A549 (cell line): ENCODE measurements around the gene PRSS27. TPM values are rescaled to one million over a fixed set of nuclear protein-coding genes. Genes with fewer than 3 reads are reported as not detected.
"Not testable (repeated sequence)": the region's sequence is repeated elsewhere in the genome, so short reads cannot be mapped to it uniquely, and the experiment has no call there.

Experiments
- ATAC-seq, 2 experiments: fragments of 200-7000 bp in 1 of 2; fragments of >200 bp in 1 of 2; cut with Nextera tagmentation in 1 of 2; cut with Tn5 transposase in 1 of 2; 3 replicates each; pipeline versions ENCODE4 v1.8.0 to v1.9.1; 2018 to 2020; ENCODE audit warnings: mild to moderate bottlenecking in 1 of 2, moderate library complexity in 1 of 2
- CTCF ChIA-PET: fragments of 300-600 bp; sonication (Branson Sonifier 250); formaldehyde crosslinking; extraction: SDS; loops from one replicate; lab custom pipeline; 2021; ENCODE audit warnings: antibody characterized with exemption, inconsistent platforms; lab: Yijun Ruan, JAX
- POLR2A ChIA-PET: fragments of 350-600 bp; formaldehyde crosslinking; extraction: SDS; loops from one replicate; lab custom pipeline; 2021; ENCODE audit warnings: antibody characterized with exemption, inconsistent platforms; lab: Yijun Ruan, JAX
- DNase-seq, 2 experiments: peaks; one replicate each; pipeline versions ENCODE4 v3.0.0 to v3.0.0-alpha.2; 2011 to 2016; ENCODE audit warnings: low read depth in 1 of 2, low spot score in 1 of 2
- FAIRE-seq: peaks from 2 replicates; lab custom pipeline; 2011; peaks lifted over from hg19 to GRCh38; lab: Jason Lieb, UNC
- H3K27ac ChIP-seq, 2 experiments: fragments of >200 bp; sonication (Bioruptor Twin); formaldehyde crosslinking; 3 replicates each; pipeline ENCODE4 v1.5.1; 2016 to 2017
- H3K4me1 ChIP-seq: fragments of >200 bp; sonication (Bioruptor Twin); formaldehyde crosslinking; 3 replicates; pipeline ENCODE4 v1.6.1; 2016
- H3K4me2 ChIP-seq: fragments of >200 bp; sonication (Bioruptor Twin); formaldehyde crosslinking; 3 replicates; pipeline ENCODE4 v1.6.1; 2016
- H3K4me3 ChIP-seq: fragments of >200 bp; sonication (Bioruptor Twin); formaldehyde crosslinking; 3 replicates; pipeline ENCODE4 v1.5.1; 2016
- H3K9me3 ChIP-seq: fragments of >200 bp; sonication (Bioruptor Twin); formaldehyde crosslinking; 3 replicates; pipeline ENCODE4 v1.6.1; 2016
- CHD2 ChIP-seq: fragments of 150-350 bp; IDR thresholded peaks from 2 replicates; pipeline ENCODE4 v1.6.1; 2014; ENCODE audit warnings: low read length; ENCODE audit not compliant: partially characterized antibody
- EHMT2 ChIP-seq: fragments of 200-600 bp; sonication (generic); IDR thresholded peaks from 2 replicates; pipeline ENCODE4 v1.6.1; 2016; ENCODE audit warnings: antibody characterized with exemption, low read depth, mild to moderate bottlenecking, moderate library complexity
- FOSB ChIP-seq: fragments of 250-450 bp; sonication (Bioruptor Pico); IDR thresholded peaks from 2 replicates; pipeline ENCODE4 v1.5.0; 2020; ENCODE audit warnings: mild to moderate bottlenecking, moderate library complexity
- FOXS1 ChIP-seq: fragments of 250-450 bp; sonication (Bioruptor Pico); IDR thresholded peaks from 2 replicates; pipeline ENCODE4 v1.5.0; 2020; ENCODE audit warnings: mild to moderate bottlenecking, moderate library complexity
- HDAC2 ChIP-seq: fragments of 200-600 bp; sonication (generic); IDR thresholded peaks from 2 replicates; pipeline ENCODE4 v1.6.1; 2016
- HEYL ChIP-seq: fragments of 250-450 bp; sonication (Bioruptor Pico); IDR thresholded peaks from 2 replicates; pipeline ENCODE4 v1.8.0; 2021; ENCODE audit warnings: mild to moderate bottlenecking, moderate library complexity
- JUNB ChIP-seq: fragments of >200 bp; sonication (Bioruptor Twin); formaldehyde crosslinking; IDR thresholded peaks from 2 replicates; pipeline ENCODE4 v1.6.1; 2016
- KDM1A ChIP-seq: fragments of 200-600 bp; sonication (generic); IDR thresholded peaks from 2 replicates; pipeline ENCODE4 v1.6.1; 2016; ENCODE audit warnings: low read depth, mild to moderate bottlenecking
- MAFK ChIP-seq: fragments of 450-650 bp; IDR thresholded peaks from 2 replicates; pipeline ENCODE4 v1.6.1; 2014; ENCODE audit not compliant: partially characterized antibody
- PHF8 ChIP-seq: fragments of 200-600 bp; sonication (generic); IDR thresholded peaks from 2 replicates; pipeline ENCODE4 v1.6.1; 2016; ENCODE audit warnings: low read depth, mild to moderate bottlenecking, antibody characterized with exemption, moderate library complexity, borderline replicate concordance
- POLR2A ChIP-seq: IDR thresholded peaks from 2 replicates; pipeline ENCODE4 v1.6.1; 2012; ENCODE audit warnings: mild to moderate bottlenecking, low read length
- RFX5 ChIP-seq: fragments of 450-650 bp; IDR thresholded peaks from 2 replicates; pipeline ENCODE4 v1.7.1; 2014; ENCODE audit warnings: antibody characterized with exemption, mild to moderate bottlenecking, moderate library complexity
- RNF2 ChIP-seq: fragments of 200-600 bp; sonication (generic); IDR thresholded peaks from 2 replicates; pipeline ENCODE4 v1.6.1; 2016; ENCODE audit warnings: low read depth, mild to moderate bottlenecking, antibody characterized with exemption, moderate library complexity, borderline replicate concordance
- ZC3H11A ChIP-seq: fragments of 450-650 bp; IDR thresholded peaks from 2 replicates; pipeline ENCODE4 v1.6.1; 2014; ENCODE audit warnings: antibody characterized with exemption, mild to moderate bottlenecking
- ZFP36 ChIP-seq: fragments of 450-650 bp; IDR thresholded peaks from 2 replicates; pipeline ENCODE4 v1.6.1; 2014; ENCODE audit warnings: borderline replicate concordance; ENCODE audit not compliant: partially characterized antibody
- ZSCAN20 ChIP-seq: fragments of 250-450 bp; sonication (Bioruptor Pico); IDR thresholded peaks from 2 replicates; pipeline ENCODE4 v1.8.0; 2022; ENCODE audit warnings: mild to moderate bottlenecking, moderate library complexity
- WGBS: methylation state at CpG from one replicate; pipeline ENCODE4 v1.1.6; 2017; ENCODE audit errors: missing lambda C conversion rate; 5-methylcytosine and 5-hydroxymethylcytosine counted together
- polyA plus RNA-seq, 4 experiments: library from polyadenylated mRNA; depleted of rRNA in 3 of 4; stranded (reverse); fragments of >200 nt; fragmentation: RNase III in 1 of 4; extraction: RNeasy Plus Mini Kit Qiagen cat#74134 plus additional on column Dnase treatment in 1 of 4; gene quantifications; 2 replicates in 3 of 4; 3 replicates in 1 of 4; pipeline ENCODE4 v1.2.3, GENCODE V29; 2011 to 2017
- TF ChIP-seq, protein P1 (sequence below): fragments of >200 bp; sonication (Bioruptor Twin); formaldehyde crosslinking; IDR thresholded peaks from 2 replicates; pipeline ENCODE4 v1.6.1; 2016
- TF ChIP-seq, protein P2 (sequence below): fragments of >200 bp; sonication (Bioruptor Twin); formaldehyde crosslinking; IDR thresholded peaks from 3 replicates; pipeline ENCODE4 v1.6.1; 2016
- TF ChIP-seq, protein P3 (sequence below): fragments of >200 bp; sonication (Bioruptor Twin); formaldehyde crosslinking; IDR thresholded peaks from 3 replicates; pipeline ENCODE4 v1.5.1; 2016
- TF ChIP-seq, protein P4 (sequence below): IDR thresholded peaks from 2 replicates; pipeline ENCODE4 v1.6.1; 2012

The PRSS27 gene
- polyA plus RNA-seq, 2 of the 4 experiments (the other 2 are of a cell fraction), result 1.00 to 1.2 TPM

DNA sequence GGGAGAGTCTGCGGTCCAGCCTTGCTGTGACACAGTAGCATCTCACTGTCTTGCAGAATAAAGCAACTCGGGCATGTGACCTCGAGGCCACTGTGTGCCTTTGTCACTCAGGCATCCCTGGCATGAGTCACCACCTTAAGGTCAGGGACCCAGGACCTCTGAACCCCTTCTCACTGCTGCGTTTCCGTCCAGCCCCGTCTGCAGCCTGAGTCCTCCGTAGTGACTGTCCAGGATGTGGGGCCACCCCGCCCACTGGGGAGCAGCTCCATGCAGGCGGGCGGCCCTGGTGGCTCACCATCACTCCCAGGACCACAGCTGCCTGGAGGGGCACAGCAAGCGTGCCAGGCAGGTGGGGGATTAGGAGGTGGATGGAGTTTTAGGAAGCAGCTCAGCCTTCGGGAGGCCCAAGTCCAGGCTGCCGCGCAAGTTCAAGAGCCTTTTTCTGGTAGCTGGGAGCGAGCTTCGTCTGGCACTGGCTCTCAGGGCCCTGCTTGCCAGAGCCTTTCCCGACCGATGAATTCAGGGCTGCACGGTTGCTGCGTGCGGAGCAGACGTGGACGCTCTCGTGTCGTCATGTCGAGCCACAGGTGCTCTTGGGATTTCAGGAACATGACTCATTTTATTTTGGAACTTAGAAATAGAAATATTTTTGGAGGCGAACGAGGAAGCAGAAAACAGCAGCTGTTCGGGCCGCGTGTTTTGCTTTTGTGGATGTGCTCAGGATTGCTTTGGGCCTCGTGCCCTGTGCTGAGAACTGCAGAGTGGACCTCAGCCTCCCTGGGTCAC lies 20.9 kb downstream of the PRSS27 start:
- Histone ChIP-seq H3K27ac (no peak overlapping the region), H3K4me3 (no peak overlapping the region), H3K9me3 (no peaks in the 10 kb centered on the region), H3K4me2 (no peak overlapping the region), H3K4me1 (no peaks in the 10 kb centered on the region)
- DNase-seq (no peak), FAIRE-seq (no peak), ATAC-seq (no peak)
- CTCF ChIA-PET, result interaction anchor here (0.7 to 1.3 kb wide), 4 partner anchors 16 to 181 kb away, joined by 3 read pairs; partner anchors contain the start of genes KCTD5 and PRSS27
- TF ChIP-seq, protein P1, sequence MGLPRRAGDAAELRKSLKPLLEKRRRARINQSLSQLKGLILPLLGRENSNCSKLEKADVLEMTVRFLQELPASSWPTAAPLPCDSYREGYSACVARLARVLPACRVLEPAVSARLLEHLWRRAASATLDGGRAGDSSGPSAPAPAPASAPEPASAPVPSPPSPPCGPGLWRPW, result no peak
- TF ChIP-seq KDM1A (no peak), ZSCAN20 (no peak)
- POLR2A ChIA-PET, result no interaction called here
- WGBS, result 89% methylated on average over 32 of the region's 32 CpGs

DNA sequence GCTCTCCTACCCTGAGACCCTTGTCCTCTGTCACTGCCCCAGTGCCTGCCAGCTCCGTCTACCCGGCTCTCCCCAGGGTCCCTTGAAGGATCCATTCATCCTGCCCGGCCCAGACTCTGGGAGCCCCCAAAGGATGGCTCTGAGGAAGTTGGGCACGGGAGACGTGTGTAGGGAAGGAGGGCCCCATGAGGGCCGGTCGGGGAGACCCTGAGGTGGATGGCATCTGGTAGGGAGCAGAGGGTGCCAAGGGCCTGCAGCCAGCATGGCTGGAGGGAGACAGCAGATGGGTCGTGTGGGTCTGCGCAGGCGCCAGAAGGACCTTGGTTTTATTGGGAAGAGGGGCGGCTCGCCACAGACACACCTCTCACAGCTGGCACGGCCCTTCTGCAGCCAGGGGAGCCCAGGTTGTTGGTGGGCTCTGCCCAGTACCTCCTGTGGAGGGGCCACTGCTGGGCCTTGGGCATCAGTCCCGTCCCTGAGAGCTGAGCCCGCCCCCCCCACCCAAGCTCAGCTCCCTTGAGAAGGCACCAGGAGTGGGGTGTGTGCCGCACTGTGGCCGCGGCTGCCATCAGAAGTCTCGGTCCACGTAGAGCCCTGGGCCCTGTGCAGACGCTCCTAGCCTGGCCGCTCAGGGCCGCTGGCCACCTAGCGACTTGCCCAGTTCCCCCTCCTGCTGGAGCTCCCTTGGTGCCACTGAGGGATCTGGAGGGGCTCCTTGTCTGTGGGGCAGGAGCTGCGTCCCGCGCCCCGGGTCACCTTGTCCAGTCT lies 21.7 kb downstream of the PRSS27 start:
- POLR2A ChIA-PET, result no interaction called here

DNA sequence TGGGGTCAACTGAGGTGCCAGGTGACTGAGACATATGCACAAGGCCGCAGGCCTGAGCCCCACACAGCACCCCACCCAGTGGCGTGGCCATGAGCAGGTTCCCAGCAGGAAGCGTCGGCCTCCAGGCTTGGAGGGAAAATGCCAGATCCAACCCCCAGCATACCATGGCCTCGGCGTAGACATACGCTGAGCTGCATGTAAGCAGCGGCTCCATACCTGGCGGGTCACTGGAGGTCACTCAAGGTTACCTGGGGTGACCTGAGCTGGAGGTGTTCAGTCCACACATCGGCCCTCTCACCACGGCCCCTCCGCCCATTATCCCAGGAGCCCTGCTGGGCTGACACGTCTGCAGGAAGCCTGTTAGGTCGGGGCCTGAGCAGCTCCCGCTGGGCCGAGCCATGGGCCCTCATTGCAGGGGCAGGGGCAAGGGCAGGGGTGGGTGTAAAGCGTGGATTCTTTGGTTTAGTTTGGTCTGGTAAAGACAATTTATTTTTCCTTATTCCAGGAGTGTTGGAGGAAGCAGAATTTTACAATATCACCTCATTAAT lies 22.5 kb downstream of the PRSS27 start:
- Histone ChIP-seq H3K4me3 (no peak overlapping the region), H3K27ac (no peak overlapping the region), H3K4me1 (no peaks in the 10 kb centered on the region), H3K4me2 (no peak overlapping the region), H3K9me3 (no peaks in the 10 kb centered on the region)
- FAIRE-seq (no peak), DNase-seq (no peak), ATAC-seq (no peak)
- CTCF ChIA-PET, result interaction anchor here (1.3 kb wide), 1 partner anchor 170 kb away, joined by 3 read pairs; no protein-coding TSS in a partner anchor
- TF ChIP-seq, protein P2, sequence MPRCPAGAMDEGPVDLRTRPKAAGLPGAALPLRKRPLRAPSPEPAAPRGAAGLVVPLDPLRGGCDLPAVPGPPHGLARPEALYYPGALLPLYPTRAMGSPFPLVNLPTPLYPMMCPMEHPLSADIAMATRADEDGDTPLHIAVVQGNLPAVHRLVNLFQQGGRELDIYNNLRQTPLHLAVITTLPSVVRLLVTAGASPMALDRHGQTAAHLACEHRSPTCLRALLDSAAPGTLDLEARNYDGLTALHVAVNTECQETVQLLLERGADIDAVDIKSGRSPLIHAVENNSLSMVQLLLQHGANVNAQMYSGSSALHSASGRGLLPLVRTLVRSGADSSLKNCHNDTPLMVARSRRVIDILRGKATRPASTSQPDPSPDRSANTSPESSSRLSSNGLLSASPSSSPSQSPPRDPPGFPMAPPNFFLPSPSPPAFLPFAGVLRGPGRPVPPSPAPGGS, result no peak
- TF ChIP-seq, protein P1, result no peak
- TF ChIP-seq, protein P3, sequence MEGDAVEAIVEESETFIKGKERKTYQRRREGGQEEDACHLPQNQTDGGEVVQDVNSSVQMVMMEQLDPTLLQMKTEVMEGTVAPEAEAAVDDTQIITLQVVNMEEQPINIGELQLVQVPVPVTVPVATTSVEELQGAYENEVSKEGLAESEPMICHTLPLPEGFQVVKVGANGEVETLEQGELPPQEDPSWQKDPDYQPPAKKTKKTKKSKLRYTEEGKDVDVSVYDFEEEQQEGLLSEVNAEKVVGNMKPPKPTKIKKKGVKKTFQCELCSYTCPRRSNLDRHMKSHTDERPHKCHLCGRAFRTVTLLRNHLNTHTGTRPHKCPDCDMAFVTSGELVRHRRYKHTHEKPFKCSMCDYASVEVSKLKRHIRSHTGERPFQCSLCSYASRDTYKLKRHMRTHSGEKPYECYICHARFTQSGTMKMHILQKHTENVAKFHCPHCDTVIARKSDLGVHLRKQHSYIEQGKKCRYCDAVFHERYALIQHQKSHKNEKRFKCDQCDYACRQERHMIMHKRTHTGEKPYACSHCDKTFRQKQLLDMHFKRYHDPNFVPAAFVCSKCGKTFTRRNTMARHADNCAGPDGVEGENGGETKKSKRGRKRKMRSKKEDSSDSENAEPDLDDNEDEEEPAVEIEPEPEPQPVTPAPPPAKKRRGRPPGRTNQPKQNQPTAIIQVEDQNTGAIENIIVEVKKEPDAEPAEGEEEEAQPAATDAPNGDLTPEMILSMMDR, result no peak
- TF ChIP-seq EHMT2 (no peak), JUNB (no peak), RFX5 (no peak), ZC3H11A (no peak), ZSCAN20 (no peak), POLR2A (no peak)
- 97% methylated on average over 13 of the region's 17 CpGs for WGBS
- POLR2A ChIA-PET, result no interaction called here

More for the DNA sequence above, 21.7 kb downstream of the PRSS27 start:
- H3K4me1 ChIP-seq, result no peaks in the 10 kb centered on the region
- ATAC-seq, result no peak
- FAIRE-seq, result no peak
- no peak overlapping the region for H3K4me3 ChIP-seq
- H3K27ac ChIP-seq, result no peak overlapping the region
- TF ChIP-seq CHD2 (no peak), FOXS1 (CRISPR knock-in tag) (no peak), ZSCAN20 (no peak), PHF8 (no peak), ZFP36 (no peak), MAFK (no peak), FOSB (CRISPR knock-in tag) (no peak), HEYL (CRISPR knock-in tag) (no peak), HDAC2 (no peak), RNF2 (no peak)
- TF ChIP-seq, protein P4, sequence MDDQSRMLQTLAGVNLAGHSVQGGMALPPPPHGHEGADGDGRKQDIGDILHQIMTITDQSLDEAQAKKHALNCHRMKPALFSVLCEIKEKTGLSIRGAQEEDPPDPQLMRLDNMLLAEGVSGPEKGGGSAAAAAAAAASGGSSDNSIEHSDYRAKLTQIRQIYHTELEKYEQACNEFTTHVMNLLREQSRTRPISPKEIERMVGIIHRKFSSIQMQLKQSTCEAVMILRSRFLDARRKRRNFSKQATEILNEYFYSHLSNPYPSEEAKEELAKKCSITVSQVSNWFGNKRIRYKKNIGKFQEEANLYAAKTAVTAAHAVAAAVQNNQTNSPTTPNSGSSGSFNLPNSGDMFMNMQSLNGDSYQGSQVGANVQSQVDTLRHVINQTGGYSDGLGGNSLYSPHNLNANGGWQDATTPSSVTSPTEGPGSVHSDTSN, result no peak
- CTCF ChIA-PET, result interaction anchor here (1.1 to 1.3 kb wide), 2 partner anchors 22 to 170 kb away, joined by 3 read pairs; partner anchors contain the start of gene PRSS27
- 97% methylated on average over 19 of the region's 28 CpGs for WGBS
- no peak for DNase-seq
- no peak overlapping the region for H3K4me2 ChIP-seq
- no peaks in the 10 kb centered on the region for H3K9me3 ChIP-seq

DNA sequence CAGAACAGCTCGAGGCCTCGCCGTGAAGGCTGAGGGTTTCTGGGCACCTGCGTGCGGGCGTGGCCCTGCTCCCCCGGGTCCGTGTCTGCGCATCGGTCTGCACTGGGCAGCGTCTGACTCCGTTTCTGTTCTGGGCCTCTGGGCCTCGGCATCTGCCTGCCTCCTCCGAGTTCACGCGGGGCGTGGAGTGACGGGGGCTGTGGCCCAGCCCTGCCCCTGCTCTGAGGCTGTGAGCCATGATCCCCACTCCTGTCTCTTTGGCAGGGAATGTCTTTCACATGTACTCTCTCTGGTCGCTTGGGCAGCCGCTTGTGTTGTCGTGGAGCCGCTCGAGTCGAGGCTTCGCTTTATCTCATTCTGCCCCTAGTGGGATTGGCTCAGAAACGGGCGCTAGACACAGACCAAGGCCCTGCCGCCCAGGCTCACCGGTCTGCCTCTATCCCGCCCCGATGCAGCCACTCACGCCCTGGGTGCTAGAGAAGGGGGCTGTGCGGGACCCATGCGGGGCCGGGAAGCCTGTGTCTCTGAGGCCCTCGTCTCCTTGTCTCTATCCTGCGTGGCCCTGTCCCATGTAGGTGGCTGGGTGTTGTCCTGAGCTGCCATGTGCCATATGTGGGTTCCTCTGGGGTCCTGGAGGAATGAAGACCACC lies 23.3 kb downstream of the PRSS27 start:
- H3K4me1 ChIP-seq, POLR2A ChIA-PET, H3K4me3 ChIP-seq, H3K4me2 ChIP-seq, FAIRE-seq, DNase-seq, CTCF ChIA-PET, H3K27ac ChIP-seq, H3K9me3 ChIP-seq, ATAC-seq: not testable (repeated sequence)
- WGBS, result 92% methylated on average over 27 of the region's 37 CpGs
